KBM-7 (cell line): Measurements from ENCODE around the gene OPN5.
"Not testable (repeated sequence)": the region's sequence is repeated elsewhere in the genome, so short reads cannot be mapped to it uniquely, and the experiment has no call there.

Experiments used
- DNase-seq: peaks from one replicate; pipeline ENCODE4 v3.0.0-alpha.2; 2015
- in situ Hi-C: fragments of 300-500 bp; cut with MboI; formaldehyde crosslinking; loops from 2 replicates; pipeline ENCODE4 v1.14.3; 2020; ENCODE audit warnings: low sequenced_read_pairs, low pct_unique_long_range_greater_than_20kb, mixed read lengths

The OPN5 gene, protein sequence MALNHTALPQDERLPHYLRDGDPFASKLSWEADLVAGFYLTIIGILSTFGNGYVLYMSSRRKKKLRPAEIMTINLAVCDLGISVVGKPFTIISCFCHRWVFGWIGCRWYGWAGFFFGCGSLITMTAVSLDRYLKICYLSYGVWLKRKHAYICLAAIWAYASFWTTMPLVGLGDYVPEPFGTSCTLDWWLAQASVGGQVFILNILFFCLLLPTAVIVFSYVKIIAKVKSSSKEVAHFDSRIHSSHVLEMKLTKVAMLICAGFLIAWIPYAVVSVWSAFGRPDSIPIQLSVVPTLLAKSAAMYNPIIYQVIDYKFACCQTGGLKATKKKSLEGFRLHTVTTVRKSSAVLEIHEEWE

DNA sequence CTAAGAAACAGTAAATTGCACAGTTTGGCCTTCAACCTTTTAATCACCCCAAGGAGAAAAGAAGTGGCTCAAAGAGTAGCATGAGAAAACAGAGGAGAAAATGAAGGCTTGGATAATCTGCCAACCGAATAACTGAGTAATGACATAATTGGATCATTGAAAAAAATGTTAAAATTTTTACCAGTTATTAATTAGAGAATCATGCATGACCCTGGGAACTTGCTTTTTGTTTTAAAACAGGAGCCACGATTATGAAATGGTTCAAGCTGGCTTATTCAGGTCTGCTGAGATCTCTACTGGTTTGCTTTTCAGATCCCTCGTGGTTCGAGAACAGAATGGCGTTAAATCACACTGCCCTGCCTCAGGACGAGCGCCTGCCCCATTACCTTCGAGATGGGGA lies at the start of gene OPN5:
Gene OPN5, plus strand, starts transcription at position 301 of the 400 bp plus-strand sequence. Its CDS starts 35 bp downstream, at position 336.
- no peak for DNase-seq
- in situ Hi-C loops = no loop called here

DNA sequence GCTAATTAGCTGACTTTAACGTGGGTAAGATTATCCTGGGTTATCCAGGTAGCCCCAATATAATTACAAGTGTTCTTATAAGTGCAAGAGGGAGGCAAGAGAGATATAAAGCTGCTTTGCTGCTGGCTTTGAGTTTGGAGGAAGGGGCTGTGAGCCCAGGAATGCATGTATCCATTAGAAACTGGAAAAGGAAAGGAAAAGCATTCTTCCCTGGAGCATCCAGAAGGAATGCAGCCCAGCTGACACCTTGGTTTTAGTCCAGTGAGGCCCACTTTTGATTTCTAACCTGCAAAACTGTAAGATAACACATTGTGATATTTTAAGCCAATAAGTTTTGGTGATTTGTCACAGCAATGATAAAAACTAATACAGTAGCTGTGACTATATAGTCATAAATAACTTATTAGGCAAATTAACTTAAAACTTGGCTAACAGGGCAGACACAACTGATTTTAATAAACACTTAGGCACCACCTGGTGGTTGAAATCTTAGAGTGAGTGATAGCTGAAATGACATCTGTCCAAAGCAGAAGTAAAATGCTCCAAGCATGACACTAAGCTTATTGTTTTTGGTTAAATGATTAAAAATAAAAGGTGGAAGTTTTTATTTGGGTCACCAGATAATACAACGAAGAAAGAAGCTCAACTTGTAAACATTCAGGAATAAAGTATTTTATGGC lies 47.8 kb upstream of the OPN5 start:
- DNase-seq = peak; percentile 25
- in situ Hi-C loops = no loop called here

DNA sequence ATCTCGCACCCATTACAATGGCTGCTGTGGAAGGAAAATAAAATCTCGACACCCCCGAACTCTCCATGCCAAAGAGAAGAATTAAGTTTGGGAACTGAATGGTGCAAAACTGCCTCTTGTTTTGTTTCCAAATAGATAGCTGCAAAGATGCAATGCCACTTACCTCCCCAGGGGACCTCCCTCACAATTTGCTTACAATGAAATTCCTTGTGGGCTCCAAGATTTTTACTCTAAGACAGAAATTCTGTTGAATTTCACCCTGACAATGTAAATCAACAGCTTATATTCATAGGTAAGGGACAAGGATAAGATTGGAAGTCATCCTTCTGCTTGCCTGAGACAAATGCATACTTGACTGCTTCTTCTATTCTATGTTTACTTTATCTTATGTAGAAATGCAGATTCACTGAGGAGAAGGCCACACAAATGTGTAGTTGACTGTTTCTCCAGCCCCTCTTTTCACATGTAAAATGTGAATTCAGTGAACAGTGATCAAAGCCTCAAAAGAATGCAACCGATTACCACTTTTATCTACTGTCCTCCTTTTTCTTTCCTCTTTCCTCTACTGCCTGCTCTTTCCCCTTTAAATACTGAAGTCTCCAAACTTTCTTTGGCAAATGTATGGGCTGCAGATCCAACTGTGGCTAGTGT lies 46.9 kb upstream of the OPN5 start:
- in situ Hi-C loops = no loop called here
- DNase-seq = no peak

DNA sequence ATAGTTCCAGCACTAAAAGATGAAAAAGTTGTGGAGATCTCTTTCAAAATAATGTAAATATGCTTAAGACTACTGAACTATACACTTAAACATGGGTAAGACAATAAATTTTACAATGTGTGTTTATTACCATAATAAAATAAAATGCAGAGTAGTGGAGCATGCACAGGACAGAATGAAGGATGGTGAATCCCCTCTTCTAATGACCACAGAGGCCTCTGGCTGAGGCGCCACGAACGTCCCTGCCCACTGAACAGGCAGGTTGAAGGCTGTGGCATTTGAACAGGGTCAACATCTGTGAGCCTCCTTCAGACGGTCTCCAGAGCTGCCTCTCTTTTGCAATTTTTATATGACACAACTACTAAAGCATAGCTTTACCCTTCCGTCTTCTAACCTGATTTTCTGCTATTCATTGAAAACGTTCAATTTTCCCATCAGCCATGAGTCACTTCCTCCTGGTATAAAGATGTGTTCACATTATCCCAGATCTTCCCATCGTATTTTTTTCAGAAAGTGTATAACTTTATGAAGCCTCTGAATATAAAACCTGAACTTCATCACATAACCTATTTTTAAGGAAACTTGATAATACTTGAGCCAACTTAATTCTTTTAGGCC lies 45.6 kb upstream of the OPN5 start:
- in situ Hi-C loops = no loop called here
- DNase-seq = no peak

DNA sequence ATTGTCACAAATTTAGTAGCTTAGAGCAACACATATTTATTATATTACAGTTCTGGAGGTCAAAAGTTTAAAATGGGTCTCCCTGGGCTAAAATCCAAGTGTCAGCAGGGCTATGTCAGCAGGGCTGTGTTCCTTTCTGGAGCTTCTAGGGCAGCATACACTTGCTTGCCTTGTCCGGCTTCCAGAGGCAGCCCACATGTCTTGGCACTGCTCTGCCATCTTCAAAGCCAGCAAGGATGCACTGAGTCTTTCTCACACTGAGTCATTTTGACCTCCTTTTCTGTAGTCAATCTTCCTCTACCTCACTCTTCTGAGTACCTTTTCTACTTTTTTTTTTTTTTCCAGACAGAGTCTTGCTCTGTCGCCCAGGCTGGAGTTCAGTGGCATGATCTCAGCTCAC lies 44.4 kb upstream of the OPN5 start:
- DNase-seq = no peak
- in situ Hi-C loops = no loop called here

DNA sequence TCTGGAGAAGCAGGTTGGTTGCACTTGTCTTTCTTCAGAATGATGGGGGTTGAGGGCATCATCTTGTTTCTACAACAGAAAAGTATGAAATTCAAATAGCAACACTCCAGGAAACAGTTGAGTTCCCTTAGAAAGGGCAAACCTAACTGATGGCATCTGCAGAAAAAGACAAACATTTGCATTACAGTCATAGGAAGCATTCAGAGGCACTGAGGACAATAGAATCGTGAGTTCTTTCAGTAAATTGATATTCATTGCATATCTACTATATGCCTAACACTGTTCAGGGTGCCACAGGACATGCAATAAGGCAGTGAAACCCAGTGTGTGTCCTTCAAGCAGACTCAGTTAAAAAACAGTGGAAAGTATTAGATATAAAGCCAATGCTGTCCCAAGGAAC lies 41.1 kb upstream of the OPN5 start:
- in situ Hi-C loops = no loop called here
- no peak for DNase-seq

DNA sequence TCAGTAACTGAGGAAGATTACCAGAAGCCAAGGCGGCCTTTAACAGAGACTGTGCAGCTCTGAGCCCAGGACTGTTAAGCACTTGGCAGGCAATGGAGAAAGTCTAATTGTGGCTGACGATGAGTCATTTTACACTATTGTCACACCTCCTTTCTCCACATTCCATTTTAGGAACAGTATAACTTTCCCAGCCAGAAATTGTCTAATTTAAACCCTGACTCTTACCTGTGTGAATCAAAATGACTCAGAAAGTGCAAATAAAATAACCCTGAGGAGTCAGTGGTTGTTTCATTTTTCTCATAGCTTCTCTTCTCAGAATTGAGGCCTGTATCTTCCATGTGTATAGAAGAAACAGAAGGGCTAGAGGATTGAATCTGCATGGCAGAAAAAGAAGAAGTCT lies 40.0 kb upstream of the OPN5 start:
- no peak for DNase-seq
- in situ Hi-C loops = no loop called here

DNA sequence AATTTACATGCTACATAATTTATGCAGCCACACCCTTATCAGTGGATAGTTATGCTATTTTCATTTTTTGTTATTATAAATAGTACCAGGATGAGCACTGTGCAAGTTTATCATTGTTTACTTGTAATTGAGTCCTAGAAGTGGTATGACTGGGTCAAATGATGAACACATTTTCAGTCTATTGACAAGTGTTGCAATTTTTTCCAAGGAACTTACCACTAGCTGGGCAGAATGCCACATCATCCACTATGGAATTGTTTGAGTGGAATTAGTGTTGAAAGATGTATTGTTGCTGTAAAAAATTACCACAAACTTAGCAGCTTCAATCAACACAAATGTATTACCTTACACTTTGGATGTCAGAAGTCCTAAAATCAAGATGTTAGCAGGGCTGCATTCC lies 38.1 kb upstream of the OPN5 start:
- in situ Hi-C loops = no loop called here
- DNase-seq = no peak

DNA sequence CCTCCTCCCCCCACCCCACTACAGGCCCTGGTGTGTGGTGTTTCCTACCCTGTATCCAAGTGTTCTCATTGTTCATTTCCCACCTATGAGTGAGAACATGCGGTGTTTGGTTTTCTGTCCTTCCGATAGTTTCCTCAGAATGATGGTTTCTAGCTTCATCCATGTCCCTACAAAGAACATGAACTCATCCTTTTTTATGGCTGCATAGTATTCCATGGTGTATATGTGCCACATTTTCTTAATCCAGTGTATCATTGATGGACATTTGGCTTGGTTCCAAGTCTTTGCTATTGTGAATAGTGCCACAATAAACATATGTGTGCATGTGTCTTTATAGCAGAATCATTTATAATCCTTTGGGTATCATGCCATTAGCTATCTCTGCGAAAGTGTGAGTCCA lies 36.6 kb upstream of the OPN5 start:
- DNase-seq, in situ Hi-C loops: not testable (repeated sequence)

DNA sequence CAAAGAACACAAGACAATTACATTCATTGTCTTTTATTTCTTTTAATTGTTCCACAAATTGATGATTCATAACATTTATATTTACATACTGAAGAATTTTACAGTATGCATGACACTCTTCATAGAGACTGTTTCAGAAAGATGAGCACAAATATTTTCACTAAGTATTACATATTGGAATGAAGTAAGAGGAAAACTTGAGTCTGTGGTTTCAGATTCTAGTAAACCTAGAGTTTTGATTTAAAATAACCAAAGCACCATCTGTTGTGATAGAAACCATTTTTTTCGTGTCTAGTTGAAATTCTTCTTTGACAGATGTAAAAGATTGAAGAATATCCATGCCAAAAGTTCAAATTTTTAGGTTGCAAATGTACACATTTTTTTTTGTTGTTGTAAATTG lies 32.1 kb upstream of the OPN5 start:
- no peak for DNase-seq
- in situ Hi-C loops = no loop called here

DNA sequence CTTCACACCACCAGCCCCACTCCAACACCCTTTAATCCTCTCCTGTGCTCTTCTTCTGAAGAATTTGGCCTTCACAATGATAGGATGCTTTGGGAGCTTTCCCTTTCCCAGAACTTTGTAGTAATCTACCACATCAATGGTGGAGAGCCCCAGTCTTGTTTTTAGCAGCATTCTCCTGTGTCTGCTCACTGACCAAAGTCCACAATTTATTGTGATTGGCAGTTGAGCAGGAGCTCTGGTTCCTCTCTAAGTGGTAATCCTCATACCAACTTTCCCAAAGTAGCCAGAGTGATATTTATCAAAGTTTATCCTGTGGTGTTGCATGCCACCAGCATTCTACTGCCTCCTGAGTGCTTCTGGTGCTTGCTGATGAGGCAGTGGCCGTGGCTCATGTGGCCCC lies 29.0 kb upstream of the OPN5 start:
- DNase-seq = no peak
- in situ Hi-C loops = no loop called here

DNA sequence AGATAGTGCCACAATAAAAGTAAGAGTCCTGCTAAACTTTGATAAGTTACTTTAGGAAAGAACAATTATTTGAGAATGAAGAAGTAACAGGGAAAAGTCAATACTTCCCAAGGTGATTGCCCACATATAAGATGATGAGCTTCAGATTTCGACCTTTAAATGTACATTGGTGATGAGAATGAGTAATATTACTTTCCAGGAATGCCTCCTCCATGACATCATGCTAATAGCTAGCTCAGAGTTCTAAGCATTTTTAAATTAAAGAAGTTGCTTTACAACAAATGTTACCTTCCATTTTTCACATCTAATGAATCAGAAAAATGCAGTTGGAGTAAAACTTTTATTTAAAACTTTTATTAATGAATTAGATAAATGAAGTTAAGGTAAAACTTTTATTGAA lies 22.5 kb upstream of the OPN5 start:
- in situ Hi-C loops = no loop called here
- no peak for DNase-seq

DNA sequence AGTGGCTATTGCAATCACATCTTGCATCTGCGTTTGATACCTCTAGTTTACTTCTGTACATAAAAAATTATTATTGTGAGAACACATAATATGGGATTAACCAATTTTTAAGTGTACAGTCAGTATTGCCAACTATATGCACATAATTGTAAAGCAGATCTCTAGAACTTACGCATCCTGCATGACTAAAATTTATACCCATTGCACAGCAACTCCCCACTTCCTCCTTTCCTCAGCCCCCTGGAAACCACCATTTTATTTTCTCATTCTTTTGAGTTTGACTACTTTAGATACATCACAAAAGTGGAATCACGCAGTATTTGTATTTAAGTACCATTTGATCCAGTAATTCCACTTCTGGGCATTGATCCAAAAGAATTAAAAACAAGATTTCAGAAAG lies 19.3 kb upstream of the OPN5 start:
- DNase-seq = no peak

DNA sequence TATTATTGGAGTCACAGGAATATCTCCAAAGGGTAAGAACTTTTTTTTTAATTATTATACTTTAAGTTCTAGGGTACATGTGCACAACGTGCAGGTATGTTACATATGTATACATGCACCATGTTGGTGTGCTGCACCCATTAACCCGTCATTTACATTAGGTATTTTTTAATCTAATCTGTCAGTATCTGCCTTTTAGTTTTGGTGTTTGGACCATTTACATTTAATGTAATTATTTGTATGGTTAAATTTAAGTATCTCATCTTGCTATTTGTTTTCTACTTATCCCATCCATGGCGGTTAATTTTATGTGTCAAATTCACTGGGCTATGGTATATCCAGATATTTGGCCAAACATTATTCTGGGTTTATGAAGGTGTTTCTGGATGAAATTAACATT lies 15.4 kb upstream of the OPN5 start:
- no peak for DNase-seq
- in situ Hi-C loops = no loop called here

More for the DNA sequence above, 19.3 kb upstream of the OPN5 start:
- in situ Hi-C loops = no loop called here

DNA sequence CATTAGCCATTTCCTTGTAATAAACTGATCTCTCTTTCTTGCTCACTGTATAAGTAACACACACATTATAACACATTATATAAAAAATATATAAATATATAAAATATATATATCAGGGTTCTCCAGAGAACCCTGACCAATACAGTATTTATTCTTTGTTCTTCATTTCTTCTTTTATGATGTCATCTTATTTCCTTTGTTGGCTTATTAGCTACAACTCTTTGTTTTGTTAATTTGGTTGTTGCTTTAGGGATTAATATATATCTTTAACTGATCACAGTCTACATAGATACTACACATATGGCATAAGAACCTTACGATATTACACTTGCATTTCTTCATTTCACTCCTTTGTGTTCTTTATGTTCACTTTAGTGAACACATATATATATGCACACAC lies 14.7 kb upstream of the OPN5 start:
- in situ Hi-C loops = no loop called here
- no peak for DNase-seq

DNA sequence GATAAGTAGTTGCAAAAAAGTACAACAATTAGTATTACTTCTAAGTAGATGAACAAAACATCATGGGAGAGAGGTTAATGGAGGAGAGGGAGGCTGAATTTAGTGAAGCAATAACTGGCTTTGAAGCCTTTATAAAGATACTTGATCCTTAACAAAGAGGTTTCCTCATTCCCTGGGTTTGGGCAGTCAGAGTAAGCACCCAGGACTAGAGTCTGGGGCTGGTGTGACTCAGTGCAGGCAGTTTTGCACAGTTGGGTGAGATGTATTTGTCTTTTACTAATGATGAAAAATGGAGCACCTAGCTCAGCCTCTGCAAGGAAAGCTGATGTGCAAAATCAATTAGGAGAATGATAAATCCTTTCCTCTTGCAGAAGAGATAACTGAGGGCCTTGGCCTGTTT lies 11.8 kb upstream of the OPN5 start:
- in situ Hi-C loops = no loop called here
- DNase-seq = no peak

DNA sequence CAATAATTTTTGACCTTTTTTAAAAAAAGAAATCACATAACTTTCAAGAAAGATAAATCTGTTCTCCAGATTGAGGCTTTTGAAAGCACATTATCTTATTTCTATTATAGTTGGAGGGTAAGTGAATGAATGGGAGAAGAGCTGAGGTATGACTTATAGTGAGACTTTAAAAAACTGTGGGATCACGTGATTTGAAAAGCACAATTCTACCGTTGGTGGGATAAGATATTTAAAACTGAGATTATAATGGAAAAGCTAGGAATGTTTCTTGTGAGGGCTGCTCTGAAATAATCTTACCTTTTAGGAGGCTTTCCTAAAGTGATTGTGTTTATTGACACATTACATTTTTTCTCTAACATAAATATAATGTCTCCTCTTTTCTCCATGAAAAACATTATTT lies 9.5 kb upstream of the OPN5 start:
- in situ Hi-C loops = no loop called here
- DNase-seq = no peak

DNA sequence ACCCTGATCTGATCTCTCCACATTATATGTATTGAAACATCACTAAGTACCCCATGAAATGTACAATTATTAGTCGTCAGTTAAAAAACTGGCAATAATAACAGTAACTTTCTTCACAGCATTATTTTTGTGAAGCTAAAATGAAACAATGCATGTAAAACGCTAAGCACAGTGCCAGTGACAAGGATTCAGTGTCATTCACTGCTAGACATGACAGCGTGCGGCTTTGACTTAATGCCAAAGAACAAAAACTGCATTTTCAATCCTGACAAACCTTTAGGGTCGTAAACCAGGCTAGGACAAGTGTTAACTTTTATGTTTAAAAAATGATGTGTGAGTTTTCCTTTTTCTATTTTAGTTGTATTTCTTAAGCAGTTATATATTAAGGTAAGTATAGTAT lies 8.8 kb upstream of the OPN5 start:
- no peak for DNase-seq
- in situ Hi-C loops = no loop called here

DNA sequence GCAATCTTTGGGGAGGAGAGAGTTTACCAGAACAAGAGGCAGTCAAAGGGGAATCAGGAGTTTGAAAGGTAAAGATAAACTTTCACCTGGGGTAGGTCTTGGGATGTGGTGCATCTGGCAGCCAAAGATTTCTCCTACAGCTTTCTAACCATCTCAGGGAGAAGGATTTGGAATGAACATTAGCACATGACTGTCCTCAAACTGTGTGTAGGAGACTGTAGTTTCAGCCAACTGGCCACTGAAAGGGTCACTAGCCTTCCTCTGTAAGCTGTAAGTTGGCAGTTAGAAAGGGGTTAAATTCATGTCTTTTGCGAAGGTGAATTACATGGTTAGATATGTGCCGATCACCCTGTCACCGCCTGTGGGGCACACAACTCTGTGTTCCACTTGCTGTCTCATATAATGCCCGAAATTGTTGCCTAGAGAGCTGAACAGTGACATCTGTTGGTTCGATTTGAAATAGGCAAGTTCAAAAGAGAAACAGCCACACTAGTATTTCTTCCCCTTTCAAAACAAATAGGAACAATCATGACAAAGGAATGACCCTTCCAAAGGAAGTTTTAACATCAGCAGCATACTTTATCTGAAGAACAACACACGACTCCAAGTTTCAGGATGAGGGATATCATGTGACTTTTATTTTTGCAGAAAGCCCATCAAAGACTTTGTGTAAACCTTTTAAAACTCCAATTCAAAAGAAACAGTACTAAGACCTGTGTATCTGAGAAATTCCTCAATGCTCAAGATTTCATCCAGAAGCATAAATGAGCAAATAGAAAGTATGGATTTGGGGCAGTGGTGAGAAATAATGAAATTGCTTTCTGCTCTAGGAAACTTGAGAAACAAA lies 1.1 kb upstream of the OPN5 start:
- peak; percentile 74 for DNase-seq
- in situ Hi-C loops = no loop called here
